Measurements from ENCODE around the gene OPRL1.

The OPRL1 gene

DNA sequence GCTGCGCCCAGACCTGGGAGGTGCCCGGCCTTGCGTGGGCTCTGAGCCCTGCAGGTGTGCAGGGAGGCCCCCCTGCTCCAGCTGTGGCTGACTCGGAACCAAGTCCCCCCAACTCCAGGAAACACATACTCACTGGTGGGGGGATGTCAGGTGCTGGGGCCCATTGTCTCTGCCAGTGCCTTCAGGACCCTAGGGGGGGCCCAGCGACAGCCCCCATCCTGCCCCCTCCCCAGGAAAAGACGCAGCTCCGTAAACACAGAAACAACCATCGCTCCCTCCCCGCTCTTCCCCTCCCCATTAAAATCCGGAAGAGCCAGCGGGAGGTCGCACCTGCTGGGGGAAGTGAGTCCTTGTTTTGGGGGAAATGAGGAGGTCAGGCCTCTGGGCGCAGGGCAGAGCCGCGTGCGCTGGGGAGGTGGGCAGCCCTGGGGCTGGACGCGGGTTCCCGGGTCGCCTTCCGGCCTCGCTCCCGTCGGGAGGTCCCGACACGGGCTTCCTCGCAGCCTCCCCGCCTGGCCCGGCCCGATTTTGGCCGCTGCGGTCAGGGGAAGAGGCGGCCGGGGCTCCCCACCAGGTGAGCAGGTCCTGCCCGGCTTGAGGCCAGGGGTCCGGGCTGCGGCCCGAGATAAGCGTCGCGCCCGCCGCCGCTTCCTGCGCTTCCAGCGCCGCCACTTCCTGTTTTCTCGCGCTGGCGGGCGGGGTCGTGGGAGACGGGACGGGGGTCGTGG is 37.7 kb upstream of the OPRL1 start:
- no peak for DNase-seq

GRCh38 chr20:64043768-64044167 is 36.1 kb upstream of the OPRL1 start:
- no peak for DNase-seq

DNA sequence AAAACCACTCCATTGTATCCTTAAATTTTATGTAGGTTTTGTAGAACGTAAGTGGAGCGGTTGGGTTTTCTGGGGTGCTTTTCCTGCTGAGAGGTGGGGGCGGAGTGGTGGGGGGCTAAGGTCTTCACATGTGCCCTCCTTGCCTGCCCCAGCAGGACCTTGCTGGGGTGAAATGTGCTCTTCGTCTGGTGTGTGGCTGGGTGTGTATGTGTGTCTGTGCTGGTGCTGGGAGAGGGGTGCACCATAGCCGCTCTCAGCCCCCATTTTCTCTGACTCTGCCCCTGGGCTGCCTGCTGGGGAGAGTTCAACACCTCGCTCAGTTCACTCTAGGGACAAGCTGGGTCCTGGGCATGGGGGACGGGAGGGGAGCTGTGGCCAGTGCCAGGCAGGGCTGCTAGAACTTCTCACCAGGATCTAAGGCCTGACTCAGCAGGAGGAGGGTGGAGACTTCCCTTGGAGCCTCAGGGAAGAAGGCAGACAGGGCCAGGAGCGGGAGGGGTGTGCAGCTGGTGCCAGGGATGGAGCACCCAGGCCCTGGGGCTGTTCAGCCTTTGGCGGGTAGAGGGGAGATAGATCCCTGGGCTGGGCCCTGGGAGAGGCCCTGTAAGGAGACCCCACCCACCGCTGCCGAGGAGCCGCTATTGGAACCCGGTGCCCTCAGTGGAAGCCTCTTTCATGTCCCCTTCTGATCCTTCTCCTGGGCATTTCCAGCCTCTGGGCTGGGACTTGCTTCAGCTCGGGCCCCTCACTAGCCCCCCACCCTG is 35.2 kb upstream of the OPRL1 start:
- DNase-seq: no peak

- no peak for DNase-seq
These were observed 34.4 kb upstream of the OPRL1 start for GRCh38 chr20:64045346-64046011.

GRCh38 chr20:64047046-64047389 is 32.9 kb upstream of the OPRL1 start:
- DNase-seq: no peak

DNA sequence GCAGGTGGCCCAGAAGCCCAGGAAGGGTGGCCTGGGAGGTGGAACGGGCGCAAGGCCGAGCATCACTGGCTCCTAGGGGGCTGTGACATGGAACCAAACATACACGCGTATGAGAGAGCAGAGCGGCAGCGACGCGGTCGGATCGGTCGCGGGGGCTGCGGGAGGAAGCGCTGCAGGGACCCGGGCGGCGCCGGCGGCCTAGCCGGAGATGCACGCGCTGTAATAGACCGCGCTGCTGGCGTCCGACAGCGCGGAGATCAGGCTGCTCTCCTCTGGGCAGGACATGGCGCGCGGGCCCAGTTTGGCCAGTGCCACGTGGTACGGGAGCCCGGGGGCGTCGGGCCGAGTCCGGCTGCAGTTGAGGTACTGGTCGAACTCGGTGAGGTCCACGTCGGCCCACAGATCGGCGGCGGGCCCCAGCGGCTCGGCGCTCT is 31.9 kb upstream of the OPRL1 start:
- DNase-seq: no peak

- DNase-seq: no peak
These were observed 31.4 kb upstream of the OPRL1 start for GRCh38 chr20:64048402-64049044.

GRCh38 chr20:64049060-64049877 is 30.6 kb upstream of the OPRL1 start, which contains the start of gene SOX18:
Gene SOX18 (minus strand): TSS chr20:64049639. CDS start chr20:64049516, 123 bp downstream.
- DNase-seq: no peak

DNA sequence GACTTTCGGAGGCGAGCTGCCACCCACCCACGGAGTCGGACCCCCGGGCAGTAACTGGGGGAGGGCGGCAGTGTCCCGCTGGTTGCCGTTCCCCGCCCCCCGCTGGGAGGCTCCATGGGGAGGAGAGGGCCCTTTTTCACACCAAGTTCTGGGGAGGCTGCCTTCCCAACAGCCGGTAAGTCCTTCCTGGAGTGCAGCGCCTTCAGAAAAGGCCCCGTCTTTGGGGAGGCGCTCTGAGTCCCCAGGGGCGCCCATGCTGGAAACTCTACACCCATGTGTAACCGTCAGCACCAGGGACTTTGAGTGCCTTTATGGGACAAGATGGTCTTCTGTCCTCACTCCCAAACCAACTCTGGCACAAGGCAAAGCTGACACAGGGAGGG is 30.0 kb upstream of the OPRL1 start:
- DNase-seq: no peak

GRCh38 chr20:64050261-64051032 is 29.4 kb upstream of the OPRL1 start:
- DNase-seq: no peak

- DNase-seq: no peak
These were observed 28.8 kb upstream of the OPRL1 start for GRCh38 chr20:64051033-64051452.

GRCh38 chr20:64051561-64052325 is 28.1 kb upstream of the OPRL1 start:
- DNase-seq: no peak

- no peak for DNase-seq
These were observed 27.6 kb upstream of the OPRL1 start for GRCh38 chr20:64052326-64052722.

DNA sequence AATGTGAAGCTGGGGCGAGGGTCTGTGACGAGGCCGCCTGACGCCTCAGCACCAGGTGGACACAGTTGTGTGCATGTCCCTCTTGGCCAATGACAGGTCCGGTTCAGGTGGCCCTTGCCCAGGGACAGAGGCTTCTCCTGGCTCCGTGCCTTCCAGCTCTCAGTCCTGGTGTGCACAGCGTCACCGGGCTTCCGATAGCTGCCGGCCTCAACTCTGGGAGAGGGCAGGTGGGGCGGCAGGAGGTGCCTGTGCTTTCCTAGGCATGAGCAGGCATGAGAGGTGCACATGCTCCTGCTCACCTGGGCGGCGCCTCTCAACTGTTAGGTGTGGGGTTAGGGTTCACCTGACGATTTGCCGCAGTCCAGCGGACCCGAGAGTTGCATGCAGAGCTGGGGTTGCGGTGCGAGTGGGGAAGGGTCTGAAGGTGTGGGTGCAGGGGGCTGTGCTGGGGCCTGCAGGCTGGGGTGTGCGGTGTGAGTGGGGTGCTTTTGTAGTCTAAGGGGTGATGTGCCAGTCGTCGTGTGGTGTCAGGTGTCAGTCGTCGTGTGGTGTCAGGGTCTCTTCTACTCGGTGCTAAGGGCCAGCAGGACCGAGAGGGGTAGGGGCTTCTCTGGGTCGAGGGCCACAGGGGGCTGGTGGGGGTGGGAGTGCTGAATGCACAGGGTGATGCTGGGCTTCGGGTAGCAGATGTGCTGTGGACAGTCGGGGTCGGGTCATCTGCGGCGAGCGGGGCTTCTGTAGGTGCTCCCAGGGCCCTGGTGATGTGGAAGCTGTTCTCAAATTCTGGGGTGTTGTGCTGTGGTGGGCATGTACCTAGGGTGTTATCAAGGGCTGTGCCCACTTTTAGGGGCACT is 26.7 kb upstream of the OPRL1 start:
- DNase-seq: no peak

DNA sequence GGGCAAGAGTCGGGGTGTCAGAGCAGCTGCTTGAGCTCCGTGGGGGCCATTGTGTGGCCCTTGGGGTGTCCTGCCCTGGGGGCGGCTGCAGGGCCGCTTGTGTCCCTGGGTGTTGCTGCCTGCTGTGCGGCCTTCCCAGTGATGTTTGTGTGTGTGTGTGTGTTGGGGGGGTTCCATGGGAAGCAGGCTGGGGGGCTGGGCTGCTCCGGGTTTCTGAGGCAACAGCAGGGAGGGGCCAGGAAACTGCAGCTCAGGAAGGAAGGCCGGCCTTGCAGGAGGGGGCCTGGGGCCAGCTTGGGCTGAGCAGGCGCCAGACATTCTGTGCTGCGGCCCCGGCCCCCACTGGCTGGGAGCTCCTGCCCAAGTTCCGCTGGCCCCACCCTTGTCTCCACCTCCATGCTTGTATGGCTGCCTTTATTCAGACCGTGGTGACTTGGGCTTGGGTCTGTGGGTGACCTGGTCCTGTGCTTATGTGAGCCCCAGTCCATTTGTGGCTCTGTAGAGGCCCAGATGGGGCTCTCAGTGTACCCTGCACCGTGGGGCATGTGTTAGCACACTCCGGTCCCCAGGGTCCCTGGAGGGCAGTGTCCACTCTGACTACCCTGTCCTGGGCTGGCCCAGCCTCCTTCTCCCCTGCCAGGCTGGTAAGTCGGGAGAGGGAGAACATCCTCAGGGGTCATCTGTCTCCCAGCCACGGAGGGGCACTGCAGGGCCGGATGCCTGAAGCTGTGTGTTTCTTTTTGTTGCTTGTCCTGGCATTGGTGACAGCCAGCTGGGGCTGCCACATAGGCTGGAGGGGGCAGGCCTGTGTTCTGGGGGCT is 25.8 kb upstream of the OPRL1 start:
- DNase-seq: no peak

DNA sequence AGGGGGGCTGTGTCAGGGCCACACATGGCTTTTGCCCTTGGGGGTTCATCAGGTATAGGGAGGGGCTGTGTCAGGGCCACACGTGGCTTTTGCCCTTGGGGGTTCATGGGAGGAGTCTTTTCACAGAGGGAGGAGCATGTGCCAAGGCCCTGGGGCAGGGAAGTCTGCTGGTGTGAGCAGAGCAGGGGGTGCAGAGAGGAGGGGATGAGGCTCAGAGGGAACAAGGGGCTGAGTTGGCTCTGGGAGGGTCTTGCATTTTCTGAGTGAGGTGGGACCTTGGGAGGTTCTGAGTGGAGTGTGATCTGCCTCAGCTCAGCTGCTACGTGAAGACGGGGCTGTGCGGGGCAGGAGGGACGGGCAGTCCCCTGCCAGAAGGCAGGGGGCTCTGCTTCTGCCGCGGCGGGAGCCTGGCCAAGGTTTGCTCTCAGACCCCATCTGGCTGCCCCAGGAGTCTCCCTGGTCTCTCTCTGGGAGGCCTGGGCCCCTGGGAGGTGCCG is 24.4 kb upstream of the OPRL1 start:
- no peak for DNase-seq

DNA sequence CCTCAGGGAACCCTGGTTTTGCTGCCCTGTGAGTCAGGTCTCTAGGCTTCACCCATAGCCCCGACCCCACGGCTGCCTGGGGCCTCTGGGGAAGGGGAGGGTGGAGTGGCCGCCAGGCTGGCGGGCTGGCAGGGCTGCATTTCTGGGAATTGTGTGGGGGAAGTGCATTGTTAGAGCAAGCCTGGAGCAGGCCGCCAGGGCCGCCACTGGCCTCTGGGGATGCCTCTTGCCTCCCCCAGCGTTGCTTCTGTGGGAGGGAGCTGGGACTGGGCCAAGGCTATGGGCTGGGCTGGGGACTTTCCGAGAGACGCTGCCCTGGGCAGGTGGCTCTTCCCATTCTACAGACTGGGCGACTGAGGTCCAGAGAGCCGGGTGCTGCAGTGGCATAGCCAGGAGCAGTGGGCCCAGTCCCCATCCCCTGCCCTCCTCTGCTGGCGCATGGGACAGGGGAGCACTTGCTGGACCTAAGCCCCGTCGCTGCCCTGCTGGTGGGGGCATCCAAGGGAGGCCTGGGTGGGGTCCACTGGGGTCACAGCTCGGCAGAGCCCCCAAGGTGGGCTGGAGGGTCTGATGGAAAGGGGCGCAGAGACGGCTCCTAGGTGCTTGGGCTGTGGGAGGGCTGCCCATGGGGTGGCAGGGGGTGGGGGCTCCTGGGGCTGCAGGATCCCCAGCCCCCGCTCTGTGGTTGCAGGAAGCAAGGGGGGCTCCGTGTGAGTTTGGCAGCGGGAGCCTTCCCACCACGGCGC is 23.8 kb upstream of the OPRL1 start:
- no peak for DNase-seq

DNA sequence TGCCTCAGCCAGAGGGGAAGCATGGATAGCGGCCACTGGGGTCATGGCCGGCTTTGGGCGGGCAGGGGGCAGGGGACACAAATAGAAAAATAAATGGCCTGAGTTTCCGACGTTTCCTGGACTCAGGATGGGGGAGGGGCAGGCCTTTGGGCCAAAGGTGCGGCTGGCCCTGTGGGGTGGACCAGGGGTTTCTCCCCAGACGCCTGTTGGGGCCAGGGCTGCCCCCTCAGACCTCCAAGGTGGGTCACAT is 23.3 kb upstream of the OPRL1 start:
- DNase-seq: no peak

Data from stimulated activated CD4-positive, alpha-beta T cell treated with anti-CD3 and anti-CD28 coated beads, Interleukin-1b, Interleukin-23, amount 100 ng/mL, for 48 hours (primary cell).